CD4-positive, alpha-beta T cell treated with Interleukin-12 subunit alpha and Interleukin-12 subunit beta, for 1 hour (primary cell): ENCODE data around the gene HGFAC.

Experiments
- DNase-seq: peaks from one replicate; pipeline ENCODE4 v3.0.0-alpha.2; 2020

The HGFAC gene

DNA sequence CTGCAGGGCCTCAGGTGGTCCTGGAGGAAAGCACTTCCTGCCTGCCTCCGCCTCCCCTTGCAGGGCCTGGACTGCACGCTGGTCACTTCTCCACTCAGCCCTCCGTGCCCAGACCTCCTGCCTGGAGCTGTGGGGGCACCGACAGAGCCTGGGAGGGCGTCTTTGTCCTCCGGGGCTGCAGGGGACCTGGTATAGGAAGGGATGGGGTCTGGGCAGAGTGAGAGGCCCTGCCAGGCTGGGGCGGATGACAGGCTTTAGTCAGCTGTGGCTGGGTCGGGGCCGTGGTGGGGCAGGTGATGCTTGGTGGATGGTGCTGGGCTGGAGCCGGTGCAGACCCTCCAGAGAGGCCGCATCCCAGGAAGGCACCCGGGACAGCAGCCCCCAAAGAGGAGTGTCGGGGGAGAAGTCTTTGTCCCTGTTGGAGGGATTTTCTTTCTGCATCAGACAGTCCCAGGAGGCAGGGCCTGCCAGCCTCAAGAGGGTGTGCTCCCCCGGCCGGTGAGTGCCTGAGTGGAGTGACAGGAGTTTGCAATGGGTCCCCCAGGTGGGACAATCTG lies 22.7 kb downstream of the HGFAC start:
- DNase-seq: no peak

- no peak for DNase-seq
These were observed 23.3 kb downstream of the HGFAC start for GRCh38 chr4:3464911-3465697.

DNA sequence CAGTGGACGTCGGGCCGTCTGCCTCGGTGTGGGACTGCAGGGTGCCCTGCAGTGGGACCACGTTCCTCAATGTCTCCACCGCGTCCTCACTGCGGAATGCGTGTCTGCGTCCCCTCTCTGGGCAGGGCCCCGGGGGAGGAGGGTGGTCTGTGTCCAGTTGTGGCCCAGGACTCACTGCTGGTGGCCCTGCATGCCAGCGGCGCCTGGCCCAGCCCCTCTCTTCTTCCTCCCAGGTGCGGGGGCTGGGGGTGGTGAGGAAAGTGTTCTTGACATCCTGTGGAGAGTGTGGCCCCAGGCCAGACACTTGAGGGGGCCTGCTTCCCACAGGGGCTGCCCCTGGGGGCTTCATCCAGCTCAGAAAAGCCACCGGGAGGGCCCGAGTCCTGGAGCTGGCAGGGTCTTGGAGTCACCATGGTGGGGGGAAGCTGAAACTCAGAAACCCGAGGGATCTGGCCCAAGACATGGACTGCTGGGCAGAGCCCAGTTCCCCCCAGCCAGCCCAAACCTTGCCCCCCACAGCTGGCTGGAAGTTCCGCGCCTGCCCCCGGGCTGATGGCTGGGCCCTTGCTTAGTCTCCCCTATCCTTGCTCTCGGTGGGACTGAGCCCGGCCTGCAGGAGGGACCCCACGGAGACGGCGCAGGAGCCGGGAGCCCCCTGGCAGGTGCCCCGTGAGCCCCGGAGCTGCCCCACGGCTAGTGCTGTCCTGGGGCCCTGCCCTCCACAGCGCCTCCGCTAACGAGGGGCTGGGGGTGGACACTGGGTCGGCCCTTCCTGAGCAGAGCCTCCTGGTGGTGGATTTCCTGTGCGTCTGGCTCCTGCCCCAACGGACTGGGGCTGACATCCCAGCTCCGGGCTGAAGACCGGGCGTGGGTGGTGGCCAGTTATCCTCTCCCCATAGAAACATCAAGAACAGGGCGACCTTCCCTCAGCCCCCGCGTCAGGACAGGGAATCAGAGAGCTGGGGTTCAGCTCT lies 24.2 kb downstream of the HGFAC start:
- DNase-seq: no peak

GRCh38 chr4:3466691-3467600 lies 25.2 kb downstream of the HGFAC start:
- DNase-seq: no peak

GRCh38 chr4:3467601-3468031 lies 25.8 kb downstream of the HGFAC start:
- DNase-seq: no peak

DNA sequence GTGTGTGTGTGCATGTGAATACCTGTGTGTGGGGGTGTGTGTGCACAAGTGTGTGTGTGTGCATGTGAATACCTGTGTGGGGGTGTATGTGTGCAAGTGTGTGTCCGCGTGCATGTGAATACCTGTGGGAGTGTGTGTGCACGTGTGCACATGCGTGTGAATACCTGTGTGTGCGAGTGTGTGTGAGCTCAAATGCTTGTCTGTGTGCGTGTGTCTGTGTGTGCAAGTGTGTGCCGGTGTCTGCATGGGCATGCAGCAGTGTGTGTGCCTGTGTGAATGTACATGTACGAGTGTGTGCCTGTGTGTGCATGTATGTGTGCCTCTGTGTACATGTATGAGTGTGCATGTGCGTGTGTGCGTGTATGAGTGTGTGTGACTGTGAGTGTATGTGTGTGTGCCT lies 26.4 kb downstream of the HGFAC start:
- DNase-seq: no peak

DNA sequence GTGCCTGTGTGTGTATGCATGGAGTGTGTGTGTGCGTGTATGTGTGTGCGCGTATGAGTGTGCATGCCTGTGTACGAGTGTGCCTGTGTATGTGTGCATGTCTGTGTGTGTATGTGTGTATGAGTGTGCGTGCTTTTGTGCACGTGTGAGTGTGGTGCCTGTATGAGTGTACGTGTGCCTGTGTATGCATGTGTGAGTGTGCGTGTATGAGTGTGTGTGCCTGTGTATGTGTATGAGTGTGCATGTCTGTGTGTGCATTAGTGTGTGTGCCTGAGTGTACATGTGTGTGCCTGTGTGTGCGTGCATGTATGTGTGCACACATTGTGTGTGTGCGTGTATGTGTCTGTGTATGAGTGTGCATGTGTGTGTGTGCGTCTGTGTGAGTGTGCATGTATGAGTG lies 27.0 kb downstream of the HGFAC start:
- no peak for DNase-seq

DNA sequence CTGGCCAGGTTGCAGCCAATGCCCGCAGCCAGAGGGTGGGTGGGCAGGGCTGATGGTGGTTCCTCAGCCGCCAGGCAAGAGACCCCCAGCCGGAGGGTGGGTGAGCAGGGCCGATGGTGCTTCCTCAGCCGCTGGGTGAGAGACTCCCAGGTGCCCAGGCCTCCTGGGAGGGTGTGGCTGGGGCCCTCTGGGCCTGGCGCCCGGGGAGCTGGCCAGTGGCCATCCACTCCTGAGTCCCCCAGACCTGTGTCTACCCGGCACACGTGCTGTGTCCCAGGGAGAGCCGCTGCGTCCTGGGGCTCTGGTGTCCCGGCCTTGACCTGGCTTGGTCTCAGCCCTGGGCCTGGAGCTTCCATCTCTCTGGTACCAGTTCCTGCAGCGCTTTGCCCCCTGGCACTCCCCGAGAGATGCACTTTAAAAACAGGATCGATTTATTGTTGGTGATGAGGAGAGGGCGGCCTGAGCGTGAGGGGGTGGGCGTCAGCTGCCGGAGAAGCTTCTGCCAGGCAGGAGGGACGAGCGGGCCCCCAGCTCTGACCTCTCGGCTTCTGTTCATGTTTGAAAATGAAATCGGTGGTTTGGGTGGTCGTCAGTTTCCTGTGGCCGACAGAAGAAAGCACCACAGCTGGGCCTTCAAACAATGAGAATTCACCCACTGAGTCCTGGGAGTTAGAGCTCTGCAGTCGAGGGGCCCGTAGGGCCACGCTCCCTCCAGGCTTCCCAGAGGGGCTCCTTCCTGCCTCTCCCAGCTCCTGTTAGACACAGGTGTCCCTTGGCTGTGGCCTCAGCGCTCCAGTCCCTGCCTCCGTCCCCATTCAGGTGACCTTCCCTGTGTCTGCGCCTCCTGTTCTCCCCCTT lies 27.8 kb downstream of the HGFAC start:
- DNase-seq: no peak

GRCh38 chr4:3470244-3471097 lies 28.7 kb downstream of the HGFAC start:
- DNase-seq: no peak

DNA sequence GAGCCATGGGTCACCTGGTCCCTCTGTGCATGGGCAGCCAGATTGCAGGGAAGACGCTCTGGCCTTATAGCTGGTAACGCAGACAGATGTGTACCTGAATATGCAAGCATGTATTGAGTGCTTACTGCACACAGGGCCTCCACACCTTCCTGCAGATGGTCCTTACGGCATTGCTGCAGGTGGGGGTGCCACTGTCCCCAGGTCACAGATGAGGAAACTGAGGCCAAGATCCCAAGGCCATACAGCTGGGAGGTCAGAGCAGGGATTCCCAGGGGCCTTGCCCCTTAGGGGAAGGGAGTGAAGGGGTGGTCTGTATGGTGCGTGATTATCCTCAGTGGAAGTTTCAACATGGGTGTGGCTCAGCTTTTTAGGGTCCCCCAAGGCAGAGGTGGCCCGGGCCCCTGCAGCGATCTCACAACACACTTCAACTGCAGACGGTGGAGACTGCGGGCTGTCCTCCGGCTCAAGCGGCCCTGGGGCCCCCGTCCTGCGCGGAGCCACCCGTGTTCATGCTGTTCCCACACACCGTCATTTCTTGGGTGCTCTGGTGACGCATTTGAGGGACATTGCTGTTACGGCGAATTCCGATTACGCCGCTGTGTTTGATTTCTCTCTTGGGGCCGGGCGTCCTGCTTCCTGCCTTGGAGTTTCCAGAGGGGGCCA lies 29.5 kb downstream of the HGFAC start:
- no peak for DNase-seq

DNA sequence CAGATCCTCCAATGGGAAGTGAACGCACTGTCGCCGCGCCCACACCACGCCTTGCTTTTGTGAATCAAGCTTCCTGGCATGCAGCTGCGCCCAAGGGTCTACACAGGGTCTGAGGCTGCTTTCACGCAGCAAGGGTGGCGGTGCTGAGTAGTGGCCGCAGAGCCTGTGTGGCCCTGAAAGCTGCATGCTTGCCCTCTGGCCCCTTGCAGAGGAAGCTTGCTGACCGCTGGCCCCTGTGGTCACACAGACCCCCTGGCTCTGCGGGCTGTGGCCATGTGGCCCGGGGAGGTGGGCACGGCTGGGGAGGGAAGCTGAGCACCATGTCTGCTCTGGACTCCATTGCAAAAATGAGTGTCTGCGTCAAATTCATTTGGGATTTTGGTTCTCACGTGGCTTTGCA lies 30.1 kb downstream of the HGFAC start:
- DNase-seq: no peak

DNA sequence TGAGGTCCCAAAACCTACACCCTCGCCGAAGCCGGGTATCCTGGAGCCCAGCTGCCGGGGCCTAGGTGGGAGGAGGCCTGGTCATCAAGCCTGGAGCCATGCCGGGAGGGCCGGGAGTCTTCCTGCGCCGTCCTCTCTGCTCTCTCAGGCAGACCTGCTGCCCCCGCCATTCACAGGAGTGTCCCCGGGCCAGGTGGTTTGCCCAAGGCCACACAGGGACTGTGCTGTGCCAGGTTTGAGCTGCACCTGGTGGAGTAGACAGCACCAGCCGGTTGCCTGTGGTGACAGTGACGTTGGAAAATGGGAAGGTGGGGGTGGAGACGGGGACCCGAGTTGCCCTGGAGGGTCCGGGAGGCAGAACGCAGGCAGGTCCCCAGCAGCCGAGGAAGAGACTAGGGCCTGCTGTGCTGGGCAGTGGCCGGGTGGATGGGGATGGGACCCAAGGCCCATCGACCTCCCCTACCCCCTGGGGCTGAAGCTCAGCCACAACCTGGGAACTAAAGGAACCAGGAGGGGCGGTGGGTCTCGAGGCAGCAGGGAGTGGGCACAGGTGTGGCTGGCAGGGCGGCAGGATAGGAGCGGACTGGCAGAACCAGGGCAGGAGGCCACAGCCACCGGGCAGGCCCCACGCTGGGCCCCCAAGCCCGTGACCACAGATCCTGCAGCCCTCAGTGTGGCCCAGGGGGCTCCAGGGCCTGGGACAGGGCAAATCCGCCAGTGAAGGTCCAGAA lies 30.8 kb downstream of the HGFAC start:
- no peak for DNase-seq

DNA sequence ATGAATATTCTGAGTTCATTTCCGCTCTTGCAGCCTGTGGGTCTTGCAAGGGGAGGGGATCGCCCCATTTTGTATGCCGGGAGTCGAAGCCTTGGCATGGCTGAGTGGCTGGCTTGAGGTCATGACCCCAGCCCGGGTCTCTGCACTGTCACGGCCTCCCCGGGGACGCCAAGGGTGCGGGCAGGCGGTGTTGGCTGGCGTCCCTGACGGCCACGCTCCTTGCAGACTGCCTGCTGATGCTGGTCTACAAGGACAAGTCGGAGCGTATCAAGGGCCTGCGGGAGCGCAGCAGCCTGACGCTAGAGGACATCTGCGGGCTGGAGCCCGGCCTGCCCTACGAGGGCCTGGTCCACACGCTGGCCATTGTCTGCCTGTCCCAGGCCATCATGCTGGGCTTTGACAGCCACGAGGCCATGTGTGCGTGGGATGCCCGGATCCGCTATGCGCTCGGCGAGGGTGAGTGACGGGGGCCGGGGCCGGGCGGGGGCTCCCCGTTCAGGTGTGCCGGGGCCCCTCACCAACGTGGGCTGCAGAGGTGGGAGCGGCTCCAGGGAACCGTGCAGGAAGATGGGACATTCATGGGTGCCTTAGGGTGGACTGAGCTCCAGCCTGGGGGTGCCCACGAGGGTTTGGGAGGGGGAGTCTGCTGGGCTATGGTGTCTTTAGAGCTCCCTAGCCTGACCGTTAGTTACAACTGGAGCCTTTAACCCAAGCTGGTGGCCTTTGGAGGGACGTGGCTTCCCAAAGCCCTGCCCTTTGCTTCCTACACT lies 31.6 kb downstream of the HGFAC start:
- DNase-seq: no peak

GRCh38 chr4:3473996-3474765 lies 32.4 kb downstream of the HGFAC start:
- no peak for DNase-seq

DNA sequence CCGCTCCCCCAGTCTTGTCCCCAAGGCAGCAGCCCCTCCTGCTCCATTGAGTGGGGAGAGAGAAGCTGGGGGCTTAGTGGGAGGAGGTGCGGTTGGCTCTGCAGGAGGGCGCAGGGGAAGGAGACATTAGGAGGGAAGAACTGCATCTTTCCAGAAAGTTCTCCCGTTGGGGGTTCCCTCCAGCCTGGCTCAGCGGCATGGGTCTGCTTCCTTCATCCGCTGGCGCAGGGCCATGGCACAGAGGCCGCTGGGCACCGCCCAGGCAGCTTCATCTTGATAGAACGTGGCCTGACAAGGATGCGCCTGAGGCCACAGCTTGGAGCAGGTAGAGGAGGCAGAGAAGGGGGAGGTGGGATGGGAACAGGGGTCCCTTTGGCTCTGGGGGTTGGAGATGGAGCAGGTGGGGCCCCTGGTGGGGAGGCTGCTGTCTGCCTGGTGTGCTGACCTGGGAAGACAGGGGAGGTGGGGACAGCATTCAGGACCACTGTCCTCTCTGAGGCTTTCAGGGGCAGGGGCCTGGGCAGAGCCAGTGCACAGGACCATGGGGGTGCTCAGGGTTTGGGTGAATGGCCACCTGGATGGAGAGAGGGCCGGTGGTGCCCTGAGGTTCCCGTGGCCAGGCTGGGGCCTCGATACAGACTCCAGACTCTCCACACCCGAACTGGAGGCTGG lies 33.4 kb downstream of the HGFAC start:
- no peak for DNase-seq

- no peak for DNase-seq
These were observed 34.0 kb downstream of the HGFAC start for GRCh38 chr4:3475713-3476260.

DNA sequence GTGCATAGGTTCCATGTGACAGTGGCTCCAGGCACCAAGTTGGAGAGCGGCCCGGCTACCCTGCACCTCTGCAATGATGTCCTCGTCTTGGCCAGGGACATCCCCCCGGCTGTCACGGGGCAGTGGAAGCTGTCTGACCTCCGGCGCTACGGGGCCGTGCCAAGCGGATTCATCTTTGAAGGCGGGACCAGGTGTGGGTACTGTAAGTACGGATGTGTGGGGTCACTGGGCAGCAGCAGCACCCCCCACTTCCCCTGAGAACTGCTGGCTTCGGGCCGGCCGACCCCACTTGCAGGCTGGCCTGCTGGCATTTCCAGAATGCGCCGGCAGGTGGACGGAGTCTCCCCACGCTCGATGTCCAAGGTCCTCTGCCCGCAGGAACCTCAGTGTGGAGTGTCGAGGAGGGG lies 34.6 kb downstream of the HGFAC start:
- DNase-seq: no peak
